Keratinocyte (primary cell): Measurements from ENCODE around the gene TAS2R50. TPM values are rescaled to one million over a fixed set of nuclear protein-coding genes. Genes with fewer than 3 reads are reported as not detected.

ENCODE experiments used
- DNase-seq: peaks from one replicate; pipeline ENCODE4 v3.0.0-alpha.2; 2011; ENCODE audit warnings: low read depth, missing footprints, low spot score
- FAIRE-seq: peaks from 2 replicates; lab custom pipeline; 2011; peaks lifted over from hg19 to GRCh38; lab: Jason Lieb, UNC
- H2AFZ ChIP-seq: 2 replicates; pipeline ENCODE4 v1.6.0; 2012; ENCODE audit warnings: low read length, control low read depth, inconsistent platforms; ENCODE audit not compliant: control insufficient read depth
- H3K27ac ChIP-seq: 2 replicates; pipeline ENCODE4 v1.5.1; 2011; ENCODE audit warnings: low read length; ENCODE audit not compliant: control insufficient read depth, insufficient read depth
- H3K27me3 ChIP-seq: 3 replicates; pipeline ENCODE4 v1.6.0; 2011; ENCODE audit warnings: low read length; ENCODE audit not compliant: control insufficient read depth, insufficient read depth; ENCODE audit errors: extremely low read depth
- H3K36me3 ChIP-seq, 2 experiments: 2 replicates in 1 of 2; 3 replicates in 1 of 2; pipeline ENCODE4 v1.5.1; 2011; ENCODE audit warnings: low read length in 2 of 2, mild to moderate bottlenecking in 1 of 2; ENCODE audit not compliant: control insufficient read depth in 2 of 2, insufficient read depth in 2 of 2; ENCODE audit errors: extremely low read depth in 1 of 2
- H3K4me1 ChIP-seq: 3 replicates; pipeline ENCODE4 v1.5.1; 2011; ENCODE audit warnings: low read length; ENCODE audit not compliant: control insufficient read depth, insufficient read depth; ENCODE audit errors: extremely low read depth
- H3K4me2 ChIP-seq: 3 replicates; pipeline ENCODE4 v1.6.0; 2011; ENCODE audit warnings: low read depth, low read length; ENCODE audit not compliant: control insufficient read depth, insufficient read depth; ENCODE audit errors: extremely low read depth
- H3K4me3 ChIP-seq, 3 experiments: fragments of 200-600 bp in 1 of 3; sonication (generic) in 1 of 3; 2 replicates in 2 of 3; 3 replicates in 1 of 3; pipeline ENCODE4 v1.5.1; 2011 to 2016; ENCODE audit warnings: low read length in 3 of 3, mild to moderate bottlenecking in 3 of 3, control low read depth in 2 of 3, inconsistent platforms in 1 of 3, low read depth in 1 of 3, mixed read lengths in 1 of 3, mixed run types in 1 of 3, moderate library complexity in 1 of 3; ENCODE audit not compliant: control insufficient read depth in 2 of 3, insufficient read depth in 2 of 3; ENCODE audit errors: extremely low read depth in 1 of 3
- H3K79me2 ChIP-seq: 2 replicates; pipeline ENCODE4 v1.6.0; 2012; ENCODE audit warnings: low read length; ENCODE audit not compliant: control insufficient read depth, insufficient read depth
- H3K9ac ChIP-seq: 3 replicates; pipeline ENCODE4 v1.6.0; 2011; ENCODE audit warnings: low read length; ENCODE audit not compliant: control insufficient read depth, insufficient read depth; ENCODE audit errors: extremely low read depth
- H3K9me1 ChIP-seq: 3 replicates; pipeline ENCODE4 v1.6.0; 2011; ENCODE audit warnings: low read length; ENCODE audit not compliant: control insufficient read depth, insufficient read depth; ENCODE audit errors: extremely low read depth
- H3K9me3 ChIP-seq: 2 replicates; pipeline ENCODE4 v1.5.1; 2012; ENCODE audit warnings: low read depth, low read length; ENCODE audit not compliant: control insufficient read depth
- H4K20me1 ChIP-seq: 3 replicates; pipeline ENCODE4 v1.6.0; 2011; ENCODE audit warnings: low read length; ENCODE audit not compliant: control insufficient read depth, insufficient read depth; ENCODE audit errors: extremely low read depth
- CTCF ChIP-seq, 3 experiments: IDR thresholded peaks in 1 of 3; conservative IDR thresholded peaks in 1 of 3; optimal IDR thresholded peaks in 1 of 3; 2 replicates in 2 of 3; 3 replicates in 1 of 3; pipeline versions ENCODE3 to v1.5.1; 2011; ENCODE audit warnings: low read length in 3 of 3, mild to moderate bottlenecking in 3 of 3, moderate library complexity in 2 of 3, control low read depth in 1 of 3, inconsistent platforms in 1 of 3; ENCODE audit not compliant: insufficient read depth in 2 of 3; ENCODE audit errors: extremely low read depth in 1 of 3
- EZH2 ChIP-seq: IDR thresholded peaks from one replicate; pipeline ENCODE4 v1.6.1; 2012; ENCODE audit warnings: inconsistent platforms, mild to moderate bottlenecking, low read length, moderate library complexity
- dilution Hi-C: fragments of 300-500 bp; cut with MboI; formaldehyde crosslinking; loops from one replicate; pipeline ENCODE4 v1.7.0; 2020; ENCODE audit warnings: low sequenced_read_pairs; ENCODE audit not compliant: extremely low pct_ligation_motif_present
- polyA plus RNA-seq, 5 experiments: library from polyadenylated mRNA; depleted of rRNA in 3 of 5; stranded (reverse) in 3 of 5; stranded (forward) in 1 of 5; unstranded in 1 of 5; fragments of >200 nt; gene quantifications; 1 replicate in 1 of 5; 2 replicates in 3 of 5; 3 replicates in 1 of 5; pipeline versions ENCODE4 v1.2.1 to v1.2.3, GENCODE V29; 2011 to 2012; ENCODE audit warnings: missing spikeins in 2 of 5, low read depth in 1 of 5, low replicate concordance in 1 of 5

TAS2R50 gene
- polyA plus RNA-seq, 1 donor (not counting 4 experiments of a cell fraction or from before 2014, with no cell fraction given): 0.10 TPM

- TF ChIP-seq EZH2 (no peak), CTCF (optimal IDR thresholded peaks at IDR 0.05 in 1 of 3, IDR thresholded peaks at IDR 0.05 in 1 of 3, conservative IDR thresholded peaks at IDR 0.05 in 1 of 3; ENCODE audit: extremely low read depth in 1 of 3, insufficient read depth in 2 of 3, low read length in 3 of 3) (no peak)
- Histone ChIP-seq H3K9me3 (no peaks in the 10 kb centered on the region), H3K79me2 (no peaks in the 10 kb centered on the region), H3K27me3 (no peaks in the 10 kb centered on the region), H3K27ac (no peak within 1 kb of the TSS), H3K4me2 (no peak within 1 kb of the TSS), H3K36me3 (no peaks in the 10 kb centered on the region), H4K20me1 (no peaks in the 10 kb centered on the region), H3K9me1 (no peaks in the 10 kb centered on the region), H3K9ac (no peak within 1 kb of the TSS), H3K4me1 (no peaks in the 10 kb centered on the region), H2AFZ (no peak within 1 kb of the TSS), H3K4me3 (no peak within 1 kb of the TSS)
- no peak for DNase-seq
- dilution Hi-C loops: no loop called here
- no peak for FAIRE-seq
Observed at GRCh38 chr12:11022520-11022919, 35.8 kb upstream of the TAS2R50 start, which contains the start of gene TAS2R19. TSS of gene TAS2R19 (minus strand) at chr12:11022620. CDS start at chr12:11022571, 49 bp downstream.

- Histone ChIP-seq H2AFZ (no peak overlapping the region), H3K4me3 (no peak overlapping the region), H4K20me1 (no peaks in the 10 kb centered on the region), H3K9me3 (no peaks in the 10 kb centered on the region), H3K4me1 (no peaks in the 10 kb centered on the region), H3K9me1 (no peaks in the 10 kb centered on the region), H3K36me3 (no peaks in the 10 kb centered on the region), H3K27ac (no peak overlapping the region), H3K79me2 (no peaks in the 10 kb centered on the region), H3K4me2 (no peak overlapping the region), H3K9ac (no peak overlapping the region), H3K27me3 (no peaks in the 10 kb centered on the region)
- FAIRE-seq (no peak), DNase-seq (no peak)
- dilution Hi-C loops: no loop called here
- TF ChIP-seq CTCF (optimal IDR thresholded peaks at IDR 0.05 in 1 of 3, IDR thresholded peaks at IDR 0.05 in 1 of 3, conservative IDR thresholded peaks at IDR 0.05 in 1 of 3; ENCODE audit: extremely low read depth in 1 of 3, insufficient read depth in 2 of 3, low read length in 3 of 3) (no peak), EZH2 (no peak)
Observed at GRCh38 chr12:11016937-11017336, 30.2 kb upstream of the TAS2R50 start.
